NAMALWA (cell line): Measurements from ENCODE around the gene RHOBTB3.

Experiments
- DNase-seq: peaks from one replicate; pipeline ENCODE4 v3.0.0-alpha.2; 2015; ENCODE audit warnings: low spot score

Gene RHOBTB3

GRCh38 chr5:95841914-95842812, 111.0 kb downstream of the RHOBTB3 start:
- DNase-seq, result no peak

- peak; percentile 68 for DNase-seq
Measured at GRCh38 chr5:95842854-95843544, 111.9 kb downstream of the RHOBTB3 start.

GRCh38 chr5:95843733-95844223, 112.6 kb downstream of the RHOBTB3 start:
- no peak for DNase-seq

GRCh38 chr5:95845391-95845790, 114.3 kb downstream of the RHOBTB3 start:
- no peak for DNase-seq
